ENCODE results near the gene CHCHD1. TPM values are rescaled to one million over a fixed set of nuclear protein-coding genes. Genes with fewer than 3 reads are reported as not detected.

CHCHD1 gene
- total and polyA plus RNA-seq, 2 experiments from 2014 or later, result 45.3 to 95.2 TPM

GRCh38 chr10:73814896-73815718 is 33.3 kb downstream of the CHCHD1 start:
- peaks cover 7% of the 10 kb centered on the region for H3K79me2 ChIP-seq
- H3K27ac ChIP-seq, result peak overlapping the region; percentile 49
- TF ChIP-seq CTCF (IDR thresholded peaks at IDR 0.05; ENCODE audit: poor library complexity), result peak; percentile 18
- TF ChIP-seq EZH2phosphoT487 (IDR thresholded peaks at IDR 0.05; ENCODE audit: low read depth, severe bottlenecking, unreplicated experiment), result no peak
- no peaks in the 10 kb centered on the region for H3K9me2 ChIP-seq (replicated peaks; ENCODE audit: insufficient read depth)
- H3K4me2 ChIP-seq, result no peak overlapping the region
- H4K20me1 ChIP-seq (ENCODE audit: insufficient read depth, poor library complexity, severe bottlenecking), result no peaks in the 10 kb centered on the region
- no peak for DNase-seq (ENCODE audit: low spot score)
- H3K4me1 ChIP-seq (ENCODE audit: insufficient read depth), result no peaks in the 10 kb centered on the region
- 91% methylated on average over 20 of the region's 22 CpGs for WGBS (ENCODE audit: low lambda C conversion rate, missing lambda C conversion rate)
- no peak overlapping the region for H2AFZ ChIP-seq
- H3K27me3 ChIP-seq, result no peaks in the 10 kb centered on the region
- H3K4me3 ChIP-seq, result no peak overlapping the region
- H3K36me3 ChIP-seq (replicated peaks; ENCODE audit: insufficient read depth, low read depth), result no peaks in the 10 kb centered on the region
- H3K9me3 ChIP-seq (ENCODE audit: low read depth), result no peaks in the 10 kb centered on the region

GRCh38 chr10:73815719-73816030 is 33.8 kb downstream of the CHCHD1 start:
- Histone ChIP-seq H3K4me3 (no peak overlapping the region), H2AFZ (no peak overlapping the region), H3K4me1 (ENCODE audit: insufficient read depth) (no peaks in the 10 kb centered on the region), H3K27me3 (no peaks in the 10 kb centered on the region), H3K9me2 (replicated peaks; ENCODE audit: insufficient read depth) (no peaks in the 10 kb centered on the region), H4K20me1 (ENCODE audit: insufficient read depth, poor library complexity, severe bottlenecking) (no peaks in the 10 kb centered on the region), H3K4me2 (no peak overlapping the region), H3K79me2 (peaks cover 1% of the 10 kb centered on the region), H3K36me3 (replicated peaks; ENCODE audit: insufficient read depth, low read depth) (no peaks in the 10 kb centered on the region), H3K27ac (peak overlapping the region; percentile 49), H3K9me3 (ENCODE audit: low read depth) (no peaks in the 10 kb centered on the region)
- TF ChIP-seq CTCF (IDR thresholded peaks at IDR 0.05; ENCODE audit: poor library complexity), result no peak
- TF ChIP-seq EZH2 (IDR thresholded peaks at IDR 0.05; ENCODE audit: borderline replicate concordance), result no peak
- TF ChIP-seq EZH2phosphoT487 (IDR thresholded peaks at IDR 0.05; ENCODE audit: low read depth, severe bottlenecking, unreplicated experiment), result no peak
- DNase-seq (ENCODE audit: low spot score), result no peak

- no peaks in the 10 kb centered on the region for H3K36me3 ChIP-seq (replicated peaks; ENCODE audit: insufficient read depth, low read depth)
- DNase-seq (ENCODE audit: low spot score), result no peak
Observed at GRCh38 chr10:73816917-73817729, 35.3 kb downstream of the CHCHD1 start.

More at GRCh38 chr10:73816917-73817729, 35.3 kb downstream of the CHCHD1 start:
- no peaks in the 10 kb centered on the region for H3K27me3 ChIP-seq
- H2AFZ ChIP-seq, result no peak overlapping the region
- no peaks in the 10 kb centered on the region for H4K20me1 ChIP-seq (ENCODE audit: insufficient read depth, poor library complexity, severe bottlenecking)
- no peaks in the 10 kb centered on the region for H3K79me2 ChIP-seq
- no peaks in the 10 kb centered on the region for H3K9me2 ChIP-seq (replicated peaks; ENCODE audit: insufficient read depth)
- H3K27ac ChIP-seq, result peak overlapping the region; percentile 5
- H3K4me3 ChIP-seq, result no peak overlapping the region
- 88% methylated on average over 10 of the region's 10 CpGs for WGBS (ENCODE audit: low lambda C conversion rate, missing lambda C conversion rate)
- no peaks in the 10 kb centered on the region for H3K9me3 ChIP-seq (ENCODE audit: low read depth)
- no peak for TF ChIP-seq EZH2 (IDR thresholded peaks at IDR 0.05; ENCODE audit: borderline replicate concordance)
- no peak for TF ChIP-seq EZH2phosphoT487 (IDR thresholded peaks at IDR 0.05; ENCODE audit: low read depth, severe bottlenecking, unreplicated experiment)
- TF ChIP-seq CTCF (IDR thresholded peaks at IDR 0.05; ENCODE audit: poor library complexity), result no peak
- no peak overlapping the region for H3K4me2 ChIP-seq
- H3K4me1 ChIP-seq (ENCODE audit: insufficient read depth), result no peaks in the 10 kb centered on the region
